Left colon (tissue), 2 donors: ENCODE results near the gene CDKN1C. TPM values are rescaled to one million over a fixed set of nuclear protein-coding genes. Genes with fewer than 3 reads are reported as not detected.
A peak's percentile ranks its signal among the peaks of the same experiment; 100 is the strongest.

Experiments used
- ATAC-seq: fragments of 200-7000 bp; cut with Tn5 transposase; one replicate; pipeline ENCODE4 v1.9.1; 2020; ENCODE audit warnings: mild to moderate bottlenecking, moderate library complexity
- DNase-seq, 2 donors: peaks; one replicate each; pipeline ENCODE4 v3.0.0-alpha.2; 2020
- intact Hi-C, 2 donors: fragments of 100-400 bp; cut with DNase I in 1 of 2; cut with micrococcal nuclease in 1 of 2; formaldehyde crosslinking; loops; one replicate each; pipeline versions ENCODE4 v1.11.2 to v1.14.0; 2022; cut with DNase I, micrococcal nuclease
- total RNA-seq, 2 donors: library from RNA; stranded (reverse); fragmentation: NEBNext Ultra II Directional; extraction: Animal tissue kit (Norgen Biotek cat#: 25700); gene quantifications; one replicate each; pipeline ENCODE4 v1.2.1, GENCODE V29; 2021
- donor health status: DM: no; HTN: no; CAD: no.
- donor health status: DM: yes; HTN: yes; CAD: no.

CDKN1C gene
- total RNA-seq, 2 donors from 2014 or later = 5.8 to 10.6 TPM

GRCh38 chr11:2882396-2883110 is 3.0 kb downstream of the CDKN1C start:
- intact Hi-C loops = loop anchor here in 1 of 2 donors (10.0 kb wide), 1 partner anchor 178 kb away; no protein-coding TSS in a partner anchor
- DNase-seq (no peak), ATAC-seq (no peak)

- ATAC-seq (no peak), DNase-seq (no peak)
- intact Hi-C loops = loop anchor here in 1 of 2 donors (10.0 kb wide), 1 partner anchor 177 kb away; no protein-coding TSS in a partner anchor
Observed at GRCh38 chr11:2881981-2882375, 3.6 kb downstream of the CDKN1C start.

GRCh38 chr11:2881076-2881980 is 4.2 kb downstream of the CDKN1C start:
- ATAC-seq (no peak), DNase-seq (no peak)
- intact Hi-C loops = loop anchor here in 1 of 2 donors (10.0 kb wide), 1 partner anchor 177 kb away; no protein-coding TSS in a partner anchor

- ATAC-seq (no peak), DNase-seq (no peak)
- intact Hi-C loops = loop anchor here in 1 of 2 donors (10.0 kb wide), 1 partner anchor 176 kb away; no protein-coding TSS in a partner anchor
Observed at GRCh38 chr11:2880646-2881045, 4.9 kb downstream of the CDKN1C start.

- DNase-seq = no peak
- intact Hi-C loops = no loop called here
- ATAC-seq = no peak
Observed at GRCh38 chr11:2878782-2879181, 6.8 kb downstream of the CDKN1C start.

GRCh38 chr11:2877474-2877873 is 8.1 kb downstream of the CDKN1C start:
- peak; percentile 85 for ATAC-seq
- intact Hi-C loops = no loop called here
- no peak for DNase-seq

- DNase-seq (no peak), ATAC-seq (no peak)
- intact Hi-C loops = no loop called here
Observed at GRCh38 chr11:2874963-2875362, 10.6 kb downstream of the CDKN1C start.

- intact Hi-C loops = no loop called here
- DNase-seq = no peak
- ATAC-seq = no peak
Observed at GRCh38 chr11:2870969-2871680, 14.4 kb downstream of the CDKN1C start.

GRCh38 chr11:2870460-2870859 is 15.1 kb downstream of the CDKN1C start:
- intact Hi-C loops = no loop called here
- ATAC-seq (no peak), DNase-seq (no peak)

- intact Hi-C loops = no loop called here
- DNase-seq = no peak
- ATAC-seq = peak; percentile 11
Observed at GRCh38 chr11:2869561-2870427, 15.8 kb downstream of the CDKN1C start.

- ATAC-seq (no peak), DNase-seq (no peak)
- intact Hi-C loops = no loop called here
Observed at GRCh38 chr11:2869134-2869526, 16.4 kb downstream of the CDKN1C start.

GRCh38 chr11:2868506-2869133 is 17.0 kb downstream of the CDKN1C start:
- DNase-seq = no peak
- intact Hi-C loops = no loop called here
- no peak for ATAC-seq

- ATAC-seq (no peak), DNase-seq (no peak)
Observed at GRCh38 chr11:2867722-2868505, 17.7 kb downstream of the CDKN1C start.

GRCh38 chr11:2867142-2867541 is 18.4 kb downstream of the CDKN1C start:
- intact Hi-C loops = no loop called here
- ATAC-seq = no peak
- no peak for DNase-seq

More at GRCh38 chr11:2867722-2868505, 17.7 kb downstream of the CDKN1C start:
- intact Hi-C loops = no loop called here

GRCh38 chr11:2865922-2866577 is 19.5 kb downstream of the CDKN1C start:
- DNase-seq = no peak
- ATAC-seq = no peak
- intact Hi-C loops = no loop called here

- DNase-seq (no peak), ATAC-seq (no peak)
- intact Hi-C loops = no loop called here
Observed at GRCh38 chr11:2864901-2865300, 20.7 kb downstream of the CDKN1C start.

- intact Hi-C loops = no loop called here
- DNase-seq = no peak
- ATAC-seq = no peak
Observed at GRCh38 chr11:2863276-2863618, 22.3 kb downstream of the CDKN1C start.
